Cardiac muscle cell (in vitro differentiated cells and primary cell): ENCODE data around the gene CTSC. TPM values are rescaled to one million over a fixed set of nuclear protein-coding genes. Genes with fewer than 3 reads are reported as not detected.
A peak's percentile ranks its signal among the peaks of the same experiment; 100 is the strongest.

Experiments used
- DNase-seq, 2 donors: peaks; one replicate each; pipeline versions ENCODE4 v3.0.0 to v3.0.0-alpha.2; 2010 to 2017; ENCODE audit warnings: low read depth in 1 of 2, low spot score in 1 of 2
- H3K27ac ChIP-seq: fragments of 200-600 bp; sonication (generic); 2 replicates; pipeline ENCODE4 v1.5.1; 2016
- H3K27me3 ChIP-seq: fragments of 200-600 bp; sonication (generic); 2 replicates; pipeline ENCODE4 v1.6.0; 2016; ENCODE audit warnings: control low read depth
- H3K36me3 ChIP-seq: fragments of 200-600 bp; sonication (generic); 2 replicates; pipeline ENCODE4 v1.5.1; 2016; ENCODE audit warnings: control low read depth
- H3K4me1 ChIP-seq: fragments of 200-600 bp; sonication (generic); 2 replicates; pipeline ENCODE4 v1.8.1; 2017; ENCODE audit warnings: low read depth, mild to moderate bottlenecking, mixed run types
- H3K4me3 ChIP-seq: fragments of 200-600 bp; sonication (generic); 2 replicates; pipeline ENCODE4 v1.5.1; 2016; ENCODE audit warnings: mild to moderate bottlenecking
- H3K9me3 ChIP-seq: fragments of 200-600 bp; sonication (generic); 2 replicates; pipeline ENCODE4 v1.5.1; 2017; ENCODE audit warnings: low read depth, mild to moderate bottlenecking, control low read depth
- CTCF ChIP-seq: IDR thresholded peaks from 2 replicates; pipeline ENCODE4 v1.5.1; 2012; ENCODE audit warnings: low read depth, mild to moderate bottlenecking, low read length
- polyA plus RNA-seq: library from polyadenylated mRNA; unstranded; fragments of >200 nt; fragmentation: Nextera tagmentation; extraction: Ambion mirVana; gene quantifications from 2 replicates; pipeline ENCODE4 v1.2.1, GENCODE V29; 2016
- total RNA-seq: library from RNA; depleted of rRNA; stranded (reverse); fragments of >200 nt; gene quantifications from 2 replicates; pipeline ENCODE4 v1.2.3, GENCODE V29; 2016

Gene CTSC
- total and polyA plus RNA-seq, 2 experiments from 2014 or later: 119 to 120 TPM

DNA sequence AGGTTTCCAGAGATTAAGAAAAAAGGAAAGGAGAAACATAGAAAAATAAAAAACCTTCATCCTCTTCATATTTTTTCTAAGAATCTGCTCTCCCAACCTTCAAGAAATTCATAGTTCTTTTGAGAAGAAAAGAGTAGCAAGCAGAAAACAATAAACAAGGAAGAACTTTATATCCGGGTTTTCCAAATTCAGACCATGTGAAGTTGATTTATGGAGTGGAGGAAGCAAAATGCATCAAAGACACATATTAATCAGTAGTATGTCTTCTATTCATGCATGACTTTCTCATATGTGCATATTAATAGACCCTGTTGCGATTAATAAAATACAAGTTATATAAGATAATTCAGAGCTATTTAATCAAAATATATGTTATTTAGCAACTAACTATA is 20.5 kb upstream of the CTSC start:
- no peaks in the 10 kb centered on the region for H3K27me3 ChIP-seq
- no peak overlapping the region for H3K27ac ChIP-seq
- H3K4me3 ChIP-seq: no peak overlapping the region
- TF ChIP-seq CTCF: no peak
- no peaks in the 10 kb centered on the region for H3K4me1 ChIP-seq
- no peak for DNase-seq
- H3K9me3 ChIP-seq: no peaks in the 10 kb centered on the region
- H3K36me3 ChIP-seq: no peaks in the 10 kb centered on the region

DNA sequence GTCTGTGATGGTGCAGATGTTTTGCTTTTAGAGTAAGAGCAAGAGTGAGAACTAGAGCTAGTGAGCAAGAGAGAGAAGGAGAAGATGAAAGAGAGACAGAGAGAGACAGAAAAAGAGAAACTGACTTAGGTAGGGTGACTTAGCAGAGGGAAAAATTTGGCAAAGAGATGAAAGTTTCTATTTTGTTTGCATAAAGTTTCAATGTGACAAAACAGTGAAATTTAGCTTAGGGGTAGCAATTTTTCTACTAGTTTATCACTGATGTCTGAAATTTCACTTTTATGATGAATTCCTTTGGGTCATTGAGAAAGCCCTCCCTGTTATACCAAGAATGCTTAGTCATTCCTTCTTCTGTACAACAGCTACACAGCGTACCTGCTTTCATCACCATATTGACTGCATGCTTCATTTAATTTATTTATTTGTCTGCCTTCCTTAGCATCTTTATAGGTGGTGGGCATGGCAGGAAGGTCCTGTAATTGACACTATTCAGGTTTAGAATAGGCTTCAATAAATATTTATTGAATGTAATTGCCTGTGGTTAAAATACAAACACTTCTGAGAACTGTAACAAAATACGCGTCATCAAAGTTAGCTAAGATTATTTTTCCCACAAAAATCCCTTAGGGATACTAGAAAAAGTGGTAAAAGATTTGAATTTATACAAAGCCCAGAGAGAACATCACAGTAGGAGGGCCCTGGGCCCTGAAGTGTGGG is 19.9 kb upstream of the CTSC start:
- H3K4me1 ChIP-seq: no peaks in the 10 kb centered on the region
- DNase-seq: peak in 1 of 2 donors; percentile 76
- no peak overlapping the region for H3K4me3 ChIP-seq
- no peaks in the 10 kb centered on the region for H3K27me3 ChIP-seq
- H3K36me3 ChIP-seq: no peaks in the 10 kb centered on the region
- no peak for TF ChIP-seq CTCF
- H3K9me3 ChIP-seq: no peaks in the 10 kb centered on the region
- H3K27ac ChIP-seq: no peak overlapping the region

DNA sequence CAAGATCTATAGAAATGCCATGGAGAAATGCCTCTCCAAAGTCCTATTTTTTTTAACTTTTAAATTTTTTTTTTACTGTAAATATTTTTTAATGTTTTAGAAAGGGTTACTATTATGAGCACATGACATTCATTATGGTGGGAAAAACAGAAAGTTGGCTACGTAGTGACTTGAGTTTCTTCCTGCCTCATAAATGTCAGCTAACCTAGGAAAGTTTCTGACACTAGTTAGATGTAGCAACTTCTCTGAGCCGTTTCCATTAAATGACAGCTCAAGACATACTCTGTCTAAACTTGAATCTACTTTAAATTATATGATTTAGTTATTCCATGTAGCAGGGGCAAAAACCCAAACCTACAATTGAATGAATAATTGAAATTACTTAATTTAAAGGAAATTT is 18.4 kb upstream of the CTSC start:
- H3K27me3 ChIP-seq: no peaks in the 10 kb centered on the region
- H3K4me3 ChIP-seq: no peak overlapping the region
- H3K27ac ChIP-seq: no peak overlapping the region
- H3K9me3 ChIP-seq: no peaks in the 10 kb centered on the region
- H3K36me3 ChIP-seq: no peaks in the 10 kb centered on the region
- no peaks in the 10 kb centered on the region for H3K4me1 ChIP-seq
- no peak for TF ChIP-seq CTCF
- no peak for DNase-seq

DNA sequence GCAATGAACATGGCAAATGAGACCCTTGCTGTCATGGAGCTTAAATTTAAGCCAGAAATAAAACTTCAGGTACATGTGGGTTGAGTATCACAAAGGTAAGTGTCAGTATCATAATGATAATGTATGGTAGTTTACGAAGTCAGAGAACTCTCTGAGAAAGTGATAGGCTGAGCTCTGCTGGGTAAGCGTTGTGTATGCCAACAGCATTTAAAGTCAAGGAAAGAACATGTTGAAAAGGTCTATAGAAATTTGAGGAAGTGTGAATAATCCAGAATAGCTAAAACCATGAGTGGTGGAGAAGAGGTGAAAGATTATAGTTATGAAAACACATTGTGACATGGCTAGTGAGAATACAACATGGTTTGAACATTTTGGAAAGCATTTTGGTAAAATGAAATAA is 17.4 kb upstream of the CTSC start:
- no peak for DNase-seq

DNA sequence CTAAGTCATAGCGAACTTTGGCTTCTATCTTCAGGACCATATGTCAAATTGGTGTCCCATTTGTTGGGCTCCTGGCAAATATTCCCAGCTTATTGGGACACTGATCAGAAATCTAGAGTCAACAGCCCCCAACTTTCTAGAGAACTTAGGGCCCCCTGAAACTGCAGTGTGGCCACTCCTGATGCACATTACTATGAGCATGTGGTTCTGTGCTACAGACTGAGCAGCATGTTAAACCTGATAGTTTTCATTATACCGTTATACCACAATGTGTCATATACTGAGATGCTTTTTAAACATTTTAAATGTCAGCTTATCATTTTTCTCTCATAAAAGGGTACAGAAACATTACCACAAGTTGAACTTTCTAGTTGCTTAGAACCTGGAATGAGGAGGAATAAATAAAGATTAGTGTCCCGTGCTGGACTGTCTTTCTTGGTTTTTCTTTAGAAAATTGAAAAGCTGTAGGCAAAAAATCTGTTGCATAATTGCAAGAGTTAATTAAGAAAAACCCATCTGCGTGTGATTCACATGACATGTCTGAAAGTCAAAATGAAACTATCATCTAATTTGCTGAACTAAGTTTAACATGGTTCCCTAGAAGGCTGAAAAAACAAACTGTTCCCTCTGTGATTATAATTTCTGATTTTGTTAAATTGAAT is 16.4 kb upstream of the CTSC start:
- H3K4me1 ChIP-seq: no peaks in the 10 kb centered on the region
- DNase-seq: no peak
- no peak for TF ChIP-seq CTCF
- H3K9me3 ChIP-seq: no peaks in the 10 kb centered on the region
- no peak overlapping the region for H3K27ac ChIP-seq
- no peaks in the 10 kb centered on the region for H3K27me3 ChIP-seq
- no peaks in the 10 kb centered on the region for H3K36me3 ChIP-seq
- H3K4me3 ChIP-seq: no peak overlapping the region

More for the DNA sequence above, 17.4 kb upstream of the CTSC start:
- H3K4me3 ChIP-seq: no peak overlapping the region
- H3K9me3 ChIP-seq: no peaks in the 10 kb centered on the region
- no peak for TF ChIP-seq CTCF
- H3K27ac ChIP-seq: no peak overlapping the region
- no peaks in the 10 kb centered on the region for H3K27me3 ChIP-seq
- no peaks in the 10 kb centered on the region for H3K36me3 ChIP-seq
- no peaks in the 10 kb centered on the region for H3K4me1 ChIP-seq
